Hepatocyte (in vitro differentiated cells): ENCODE measurements around the gene HIVEP2. TPM values are rescaled to one million over a fixed set of nuclear protein-coding genes. Genes with fewer than 3 reads are reported as not detected.

Experiments used
- DNase-seq: peaks from one replicate; pipeline ENCODE4 v3.0.0-alpha.2; 2016; ENCODE audit warnings: low spot score
- H2AFZ ChIP-seq: fragments of 200-600 bp; sonication (generic); 2 replicates; pipeline ENCODE4 v1.6.0; 2016; ENCODE audit warnings: antibody characterized with exemption, mild to moderate bottlenecking
- H3K27ac ChIP-seq: fragments of 200-600 bp; sonication (generic); 2 replicates; pipeline ENCODE4 v1.5.1; 2016; ENCODE audit warnings: mild to moderate bottlenecking
- H3K27me3 ChIP-seq: fragments of 200-600 bp; sonication (generic); 2 replicates; pipeline ENCODE4 v1.6.1; 2016
- H3K36me3 ChIP-seq: fragments of 200-600 bp; sonication (generic); replicated peaks from 2 replicates; pipeline ENCODE4 v1.5.1; 2016; ENCODE audit warnings: low read depth; ENCODE audit not compliant: insufficient read depth
- H3K4me1 ChIP-seq: fragments of 200-600 bp; sonication (generic); 2 replicates; pipeline ENCODE4 v1.5.1; 2016; ENCODE audit warnings: mild to moderate bottlenecking, moderate library complexity; ENCODE audit not compliant: insufficient read depth
- H3K4me2 ChIP-seq: fragments of 200-600 bp; sonication (generic); 2 replicates; pipeline ENCODE4 v1.6.0; 2016
- H3K4me3 ChIP-seq: fragments of 200-600 bp; sonication (generic); 2 replicates; pipeline ENCODE4 v1.5.1; 2016; ENCODE audit warnings: mild to moderate bottlenecking
- H3K79me2 ChIP-seq: fragments of 200-600 bp; sonication (generic); 2 replicates; pipeline ENCODE4 v1.6.0; 2017; ENCODE audit warnings: mild to moderate bottlenecking
- H3K9me2 ChIP-seq: fragments of 200-600 bp; sonication (generic); replicated peaks from 2 replicates; pipeline ENCODE4 v1.6.0; 2017; ENCODE audit warnings: mild to moderate bottlenecking; ENCODE audit not compliant: insufficient read depth
- H3K9me3 ChIP-seq: fragments of 200-600 bp; sonication (generic); 2 replicates; pipeline ENCODE4 v1.5.1; 2016; ENCODE audit warnings: low read depth, mild to moderate bottlenecking
- H4K20me1 ChIP-seq: fragments of 200-600 bp; sonication (generic); 2 replicates; pipeline ENCODE4 v1.6.0; 2016; ENCODE audit warnings: mild to moderate bottlenecking; ENCODE audit not compliant: insufficient read depth, poor library complexity, severe bottlenecking
- EZH2 ChIP-seq: fragments of 200-600 bp; sonication (generic); IDR thresholded peaks from 2 replicates; pipeline ENCODE4 v1.6.1; 2016; ENCODE audit warnings: antibody characterized with exemption, mild to moderate bottlenecking, borderline replicate concordance
- EZH2phosphoT487 ChIP-seq: fragments of 200-600 bp; sonication (generic); IDR thresholded peaks from one replicate; pipeline ENCODE4 v1.6.1; 2018; ENCODE audit warnings: antibody characterized with exemption, mild to moderate bottlenecking, low read depth, moderate library complexity; ENCODE audit not compliant: unreplicated experiment, severe bottlenecking
- WGBS: methylation state at CpG from one replicate; pipeline ENCODE4 v1.1.6; 2016; ENCODE audit warnings: low lambda C conversion rate; ENCODE audit errors: missing lambda C conversion rate; 5-methylcytosine and 5-hydroxymethylcytosine counted together
- polyA plus RNA-seq: library from polyadenylated mRNA; unstranded; fragments of >200 nt; fragmentation: Nextera tagmentation; extraction: Ambion mirVana; gene quantifications from 2 replicates; pipeline ENCODE4 v1.2.1, GENCODE V29; 2016
- total RNA-seq: library from RNA; depleted of rRNA; stranded (reverse); fragments of >200 nt; gene quantifications from 2 replicates; pipeline ENCODE4 v1.2.3, GENCODE V29; 2014
- TF ChIP-seq, protein P1 (sequence below): fragments of 200-600 bp; sonication (generic); IDR thresholded peaks from 2 replicates; pipeline ENCODE4 v1.5.1; 2016; ENCODE audit warnings: antibody characterized with exemption, mild to moderate bottlenecking; ENCODE audit not compliant: poor library complexity

The HIVEP2 gene
- total and polyA plus RNA-seq, 2 experiments from 2014 or later: 3.3 to 9.4 TPM

DNA sequence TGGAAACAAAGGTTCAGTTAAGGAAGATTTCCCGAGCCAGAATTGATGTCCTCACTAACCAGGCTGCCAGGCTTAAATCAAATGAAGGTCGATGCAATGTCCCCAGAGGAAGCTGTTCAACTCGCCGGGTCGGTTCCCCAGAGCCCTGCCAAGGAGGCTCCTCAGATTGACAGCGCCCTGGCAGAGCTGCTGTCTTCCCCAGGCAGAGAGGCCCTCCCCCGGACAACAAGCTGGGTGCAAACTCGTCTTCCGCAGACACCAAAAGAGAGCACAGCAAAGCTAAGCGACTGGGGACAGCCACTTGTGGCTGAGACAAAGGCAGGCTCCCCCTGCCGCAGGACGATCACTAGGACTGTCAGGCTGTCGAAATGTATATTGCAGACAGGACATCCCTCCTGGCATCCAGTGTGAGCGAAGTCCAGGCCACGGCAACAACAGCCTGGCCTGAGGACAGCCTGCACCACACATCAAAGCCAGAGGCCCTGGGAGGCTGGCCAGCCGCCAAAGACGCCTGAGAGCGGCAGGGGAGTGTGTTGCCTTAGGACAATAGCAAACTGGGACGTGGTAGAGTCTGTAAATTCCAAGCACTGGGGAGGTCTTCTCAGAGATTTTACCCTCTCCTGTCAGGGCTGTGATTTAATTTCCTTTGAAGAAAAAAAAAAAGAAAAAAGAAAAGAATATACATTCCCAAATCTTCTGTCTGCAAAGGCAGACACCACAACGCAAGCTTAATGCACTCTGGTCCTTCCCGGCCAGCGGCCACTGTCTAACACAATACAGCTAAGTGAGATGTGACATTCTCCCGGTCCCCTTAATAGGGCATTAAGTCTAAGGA is 99.1 kb downstream of the HIVEP2 start:
- Histone ChIP-seq H3K36me3 (no peaks in the 10 kb centered on the region), H3K4me3 (peak overlapping the region; percentile 35), H2AFZ (peak overlapping the region; percentile 51), H3K27me3 (no peaks in the 10 kb centered on the region), H4K20me1 (no peaks in the 10 kb centered on the region), H3K9me2 (no peaks in the 10 kb centered on the region), H3K4me2 (peak overlapping the region; percentile 78), H3K9me3 (no peaks in the 10 kb centered on the region), H3K4me1 (peaks cover 26% of the 10 kb centered on the region), H3K79me2 (peaks cover 15% of the 10 kb centered on the region), H3K27ac (peak overlapping the region; percentile 92)
- TF ChIP-seq, protein P1, sequence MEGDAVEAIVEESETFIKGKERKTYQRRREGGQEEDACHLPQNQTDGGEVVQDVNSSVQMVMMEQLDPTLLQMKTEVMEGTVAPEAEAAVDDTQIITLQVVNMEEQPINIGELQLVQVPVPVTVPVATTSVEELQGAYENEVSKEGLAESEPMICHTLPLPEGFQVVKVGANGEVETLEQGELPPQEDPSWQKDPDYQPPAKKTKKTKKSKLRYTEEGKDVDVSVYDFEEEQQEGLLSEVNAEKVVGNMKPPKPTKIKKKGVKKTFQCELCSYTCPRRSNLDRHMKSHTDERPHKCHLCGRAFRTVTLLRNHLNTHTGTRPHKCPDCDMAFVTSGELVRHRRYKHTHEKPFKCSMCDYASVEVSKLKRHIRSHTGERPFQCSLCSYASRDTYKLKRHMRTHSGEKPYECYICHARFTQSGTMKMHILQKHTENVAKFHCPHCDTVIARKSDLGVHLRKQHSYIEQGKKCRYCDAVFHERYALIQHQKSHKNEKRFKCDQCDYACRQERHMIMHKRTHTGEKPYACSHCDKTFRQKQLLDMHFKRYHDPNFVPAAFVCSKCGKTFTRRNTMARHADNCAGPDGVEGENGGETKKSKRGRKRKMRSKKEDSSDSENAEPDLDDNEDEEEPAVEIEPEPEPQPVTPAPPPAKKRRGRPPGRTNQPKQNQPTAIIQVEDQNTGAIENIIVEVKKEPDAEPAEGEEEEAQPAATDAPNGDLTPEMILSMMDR: peak; percentile 8
- no peak for TF ChIP-seq EZH2phosphoT487
- WGBS: 8% methylated on average over 23 of the region's 23 CpGs
- DNase-seq: peak; percentile 90

DNA sequence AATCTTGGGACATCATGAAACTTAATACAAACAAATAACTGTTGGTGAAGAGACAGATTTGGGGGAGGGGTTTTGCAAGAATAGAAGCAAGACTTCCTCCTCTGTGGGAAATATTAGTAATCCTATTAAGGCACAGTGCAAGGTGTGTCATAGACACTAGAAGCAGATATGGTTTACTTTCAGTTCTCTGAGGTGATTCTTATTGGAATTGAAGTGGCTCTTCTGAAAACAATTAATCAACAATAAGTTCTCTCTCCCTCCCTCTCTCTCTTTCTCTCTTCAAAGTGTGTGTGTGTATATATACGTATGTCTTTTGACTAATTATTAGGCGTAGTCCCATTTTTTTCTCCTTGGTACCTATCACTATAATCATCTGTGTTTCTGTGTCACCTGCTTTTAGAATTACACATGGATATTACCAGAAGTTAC is 99.8 kb downstream of the HIVEP2 start:
- 90% methylated on average over 2 of the region's 2 CpGs for WGBS
- H3K27ac ChIP-seq: peak overlapping the region; percentile 92
- H3K27me3 ChIP-seq: no peaks in the 10 kb centered on the region
- peaks cover 25% of the 10 kb centered on the region for H3K4me1 ChIP-seq
- H3K4me3 ChIP-seq: peak overlapping the region; percentile 35
- no peaks in the 10 kb centered on the region for H3K9me2 ChIP-seq
- peaks cover 11% of the 10 kb centered on the region for H3K79me2 ChIP-seq
- no peaks in the 10 kb centered on the region for H3K9me3 ChIP-seq
- no peak for DNase-seq
- H3K36me3 ChIP-seq: no peaks in the 10 kb centered on the region
- no peaks in the 10 kb centered on the region for H4K20me1 ChIP-seq
- H2AFZ ChIP-seq: peak overlapping the region; percentile 51
- peak overlapping the region; percentile 78 for H3K4me2 ChIP-seq
- TF ChIP-seq EZH2phosphoT487 (no peak), EZH2 (no peak)
- TF ChIP-seq, protein P1: no peak

DNA sequence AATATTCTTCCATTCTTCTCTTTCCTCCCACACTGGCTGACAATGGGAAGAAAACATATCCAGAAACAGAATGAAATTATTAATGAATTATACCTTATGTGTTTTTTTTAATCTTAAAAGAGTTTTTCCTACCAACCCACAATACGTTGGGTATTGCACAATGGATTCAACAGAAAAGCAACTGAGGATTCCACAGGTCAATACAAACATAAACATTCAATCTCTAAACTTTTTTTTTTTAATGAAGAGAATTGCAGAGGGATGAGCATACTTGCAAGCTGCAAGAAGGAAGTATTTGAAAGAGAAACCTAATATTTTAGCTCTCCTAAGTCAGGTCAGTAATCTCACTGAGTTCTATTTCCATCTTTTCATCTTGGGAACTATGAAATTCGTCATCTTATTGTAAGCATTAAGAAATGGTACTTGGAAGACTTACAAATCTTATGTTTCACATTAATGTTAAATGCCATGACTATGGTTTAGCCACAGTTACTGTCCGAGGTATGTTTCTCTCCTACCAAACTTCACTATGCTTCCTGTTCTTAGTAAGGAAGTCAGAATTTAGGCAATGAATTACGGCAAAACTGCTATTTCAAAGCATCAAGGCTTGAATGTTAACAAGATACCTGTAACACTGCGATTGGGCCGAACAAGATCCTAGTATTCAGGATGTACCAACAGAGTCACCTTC is 100.8 kb downstream of the HIVEP2 start:
- H3K9me2 ChIP-seq: no peaks in the 10 kb centered on the region
- H3K9me3 ChIP-seq: no peaks in the 10 kb centered on the region
- TF ChIP-seq EZH2phosphoT487 (no peak), EZH2 (no peak)
- TF ChIP-seq, protein P1: no peak
- H4K20me1 ChIP-seq: no peaks in the 10 kb centered on the region
- no peaks in the 10 kb centered on the region for H3K27me3 ChIP-seq
- peaks cover 32% of the 10 kb centered on the region for H3K4me1 ChIP-seq
- no peak for DNase-seq
- 90% methylated on average over 6 of the region's 6 CpGs for WGBS
- no peak overlapping the region for H3K4me3 ChIP-seq
- H2AFZ ChIP-seq: no peak overlapping the region
- peaks cover 7% of the 10 kb centered on the region for H3K79me2 ChIP-seq
- H3K36me3 ChIP-seq: no peaks in the 10 kb centered on the region
- peak overlapping the region; percentile 78 for H3K4me2 ChIP-seq
- no peak overlapping the region for H3K27ac ChIP-seq
